Motor neuron (in vitro differentiated cells): ENCODE data around the gene RNPEP. TPM values are rescaled to one million over a fixed set of nuclear protein-coding genes. Genes with fewer than 3 reads are reported as not detected.
"Not testable (repeated sequence)": the region's sequence is repeated elsewhere in the genome, so short reads cannot be mapped to it uniquely, and the experiment has no call there.

Experiments
- ATAC-seq, 8 experiments: fragments of 200-7000 bp; cut with Tn5 transposase; replicated peaks in 6 of 8; 2 replicates each; pipeline ENCODE4 v1.8.0; 2021; ENCODE audit warnings: mild to moderate bottlenecking in 8 of 8, moderate library complexity in 8 of 8
- H3K27ac ChIP-seq, 2 donors: fragments of 250-450 bp; sonication (Bioruptor Pico); 2 replicates each; pipeline ENCODE4 v1.9.0; 2021; ENCODE audit warnings: antibody characterized with exemption in 2 of 2, mild to moderate bottlenecking in 2 of 2, moderate library complexity in 1 of 2
- H3K4me1 ChIP-seq, 2 donors: fragments of 250-450 bp; sonication (Bioruptor Pico); replicated peaks in 1 of 2; 2 replicates each; pipeline ENCODE4 v1.6.1; 2021; ENCODE audit warnings: antibody characterized with exemption in 2 of 2, mild to moderate bottlenecking in 2 of 2, moderate library complexity in 1 of 2
- H3K4me3 ChIP-seq, 5 donors: fragments of 250-450 bp; sonication (Bioruptor Pico); 2 replicates each; pipeline ENCODE4 v1.9.0; 2021; ENCODE audit warnings: antibody characterized with exemption in 5 of 5, mild to moderate bottlenecking in 5 of 5, moderate library complexity in 4 of 5
- WGBS, 10 experiments: fragments of 450-650 bp; shearing (Covaris generic); methylation state at CpG; one replicate each; pipeline ENCODE4 v1.0.0; 2022; 5-methylcytosine and 5-hydroxymethylcytosine counted together
- in situ Hi-C, 9 experiments: fragments of 400-800 bp; cut with MboI; loops; one replicate each; pipeline ENCODE4 v1.15.0; 2021; ENCODE audit warnings: low sequenced_read_pairs in 9 of 9, low pct_unique_long_range_greater_than_20kb in 2 of 9; ENCODE audit not compliant: unreplicated experiment in 9 of 9
- total RNA-seq, 8 experiments: library from RNA; unstranded; fragments of 300-600 nt; gene quantifications; 2 replicates each; pipeline versions ENCODE4 v1.2.3 to v1.2.4, GENCODE V29; 2022

Gene RNPEP
- total RNA-seq, 8 experiments from 2014 or later, result 33.6 to 137 (median 44.4) TPM

- 17 to 100% (median 53%) methylated on average over 1 to 4 of the region's 4 CpGs; no CpG with 5 or more reads in 2 of the 10 experiments for WGBS, 10 experiments
- H3K27ac ChIP-seq, result no peak overlapping the region
- no peak overlapping the region for H3K4me3 ChIP-seq
- peaks cover 8 to 27% of the 10 kb centered on the region in 2 donors for H3K4me1 ChIP-seq
- no peak for ATAC-seq
- in situ Hi-C loops, result no loop called here
These were observed 37.3 kb upstream of the RNPEP start for GRCh38 chr1:201945157-201945556.

GRCh38 chr1:201945863-201946223, 36.6 kb upstream of the RNPEP start:
- Histone ChIP-seq H3K4me3 (peak overlapping the region in 4 of 5 donors; percentile 1 to 34 (median 27)), H3K27ac (no peak overlapping the region), H3K4me1 (peaks cover 8 to 27% of the 10 kb centered on the region in 2 donors)
- in situ Hi-C loops, result no loop called here
- WGBS, 10 experiments, result 0 to 36% (median 22%) methylated on average over 1 to 10 of the region's 10 CpGs; no CpG with 5 or more reads in 3 of the 10 experiments
- peak in 7 of 8 experiments; percentile 3 to 13 (median 10) for ATAC-seq

- in situ Hi-C loops, result no loop called here
- peak; percentile 96 to 100 (median 98) for ATAC-seq
- WGBS, 10 experiments, result 0 to 20% (median 3%) methylated on average over 1 to 28 of the region's 28 CpGs
- peaks cover 6 to 25% of the 10 kb centered on the region in 2 donors for H3K4me1 ChIP-seq
- H3K27ac ChIP-seq, result no peak within 1 kb of the TSS
- H3K4me3 ChIP-seq, result peak within 1 kb of the TSS; percentile 11 to 34 (median 25)
These were observed 36.1 kb upstream of the RNPEP start, which contains the start of gene LMOD1 for GRCh38 chr1:201946224-201946908. Gene LMOD1 (minus strand): TSS chr1:201946548. CDS start chr1:201946340, 208 bp downstream.

GRCh38 chr1:201947697-201948008, 34.8 kb upstream of the RNPEP start:
- Histone ChIP-seq H3K4me1 (peaks cover 0 to 17% of the 10 kb centered on the region in 2 donors), H3K27ac (no peak overlapping the region), H3K4me3 (no peak overlapping the region)
- in situ Hi-C loops, result no loop called here
- WGBS, 10 experiments, result 17 to 100% (median 44%) methylated on average over 1 to 3 of the region's 3 CpGs
- ATAC-seq, result no peak

GRCh38 chr1:201949491-201949890, 33.0 kb upstream of the RNPEP start:
- in situ Hi-C loops, result no loop called here
- Histone ChIP-seq H3K4me1 (peaks cover 2 to 17% of the 10 kb centered on the region in 2 donors), H3K4me3 (no peak overlapping the region), H3K27ac (no peak overlapping the region)
- no peak for ATAC-seq

GRCh38 chr1:201954263-201955008, 28.0 kb upstream of the RNPEP start:
- ATAC-seq, result peak in 2 of 8 experiments; percentile 8 to 9
- Histone ChIP-seq H3K27ac (peak overlapping the region; percentile 80 to 84), H3K4me1 (peaks cover 4 to 11% of the 10 kb centered on the region in 2 donors), H3K4me3 (peak overlapping the region; percentile 71 to 95 (median 85))
- in situ Hi-C loops, result no loop called here
- 8 to 79% (median 59%) methylated on average over 10 to 24 of the region's 24 CpGs for WGBS, 10 experiments

- WGBS, 10 experiments, result 0 to 27% (median 1%) methylated on average over 3 to 25 of the region's 43 CpGs
- Histone ChIP-seq H3K27ac (peak within 1 kb of the TSS; percentile 83 to 84), H3K4me3 (peak within 1 kb of the TSS; percentile 71 to 95 (median 85)), H3K4me1 (peaks cover 4 to 11% of the 10 kb centered on the region in 2 donors)
- peak; percentile 97 to 100 (median 99) for ATAC-seq
- in situ Hi-C loops, result no loop called here
These were observed 27.3 kb upstream of the RNPEP start, which contains the start of gene TIMM17A for GRCh38 chr1:201955009-201955728. Gene TIMM17A (plus strand): TSS chr1:201955503. CDS start chr1:201955527, 24 bp downstream.

GRCh38 chr1:201955729-201956143, 26.7 kb upstream of the RNPEP start:
- H3K27ac ChIP-seq, result peak overlapping the region; percentile 83 to 84
- ATAC-seq, result peak; percentile 40 to 61 (median 50)
- WGBS, 10 experiments, result 0 to 4% (median 0%) methylated on average over 1 to 13 of the region's 17 CpGs; no CpG with 5 or more reads in 2 of the 10 experiments
- peaks cover 4 to 11% of the 10 kb centered on the region in 2 donors for H3K4me1 ChIP-seq
- in situ Hi-C loops, result no loop called here
- H3K4me3 ChIP-seq, result peak overlapping the region; percentile 71 to 95 (median 85)

- ATAC-seq, result no peak
- in situ Hi-C loops, result no loop called here
- Histone ChIP-seq H3K4me1 (peaks cover 4 to 11% of the 10 kb centered on the region in 2 donors), H3K4me3 (no peak overlapping the region), H3K27ac (no peak overlapping the region)
- 50 to 98% (median 86%) methylated on average over 1 to 5 of the region's 5 CpGs; no CpG with 5 or more reads in 2 of the 10 experiments for WGBS, 10 experiments
These were observed 24.1 kb upstream of the RNPEP start for GRCh38 chr1:201958348-201958747.

- ATAC-seq, in situ Hi-C loops: not testable (repeated sequence)
These were observed 20.1 kb upstream of the RNPEP start for GRCh38 chr1:201962382-201962781.

GRCh38 chr1:201964261-201964660, 18.2 kb upstream of the RNPEP start:
- in situ Hi-C loops, result no loop called here
- no peak overlapping the region for H3K4me3 ChIP-seq
- H3K4me1 ChIP-seq, result no peaks in the 10 kb centered on the region
- H3K27ac ChIP-seq, result no peak overlapping the region
- WGBS, 10 experiments, result 25 to 100% (median 85%) methylated on average over 1 of the region's 1 CpG; no CpG with 5 or more reads in 2 of the 10 experiments
- no peak for ATAC-seq

More at GRCh38 chr1:201962382-201962781, 20.1 kb upstream of the RNPEP start:
- 87 to 100% (median 98%) methylated on average over 2 to 10 of the region's 10 CpGs; no CpG with 5 or more reads in 3 of the 10 experiments for WGBS, 10 experiments
- not testable (repeated sequence) for H3K4me1 ChIP-seq, H3K4me3 ChIP-seq, H3K27ac ChIP-seq

GRCh38 chr1:201966171-201966570, 16.3 kb upstream of the RNPEP start:
- ATAC-seq, result no peak
- Histone ChIP-seq H3K27ac (no peak overlapping the region), H3K4me3 (no peak overlapping the region), H3K4me1 (no peaks in the 10 kb centered on the region)
- in situ Hi-C loops, result no loop called here
- 78 to 95% (median 90%) methylated on average over 3 to 5 of the region's 5 CpGs; no CpG with 5 or more reads in 4 of the 10 experiments for WGBS, 10 experiments
